Aorta (tissue), 5 donors: Measurements from ENCODE around the gene SCN3A. TPM values are rescaled to one million over a fixed set of nuclear protein-coding genes. Genes with fewer than 3 reads are reported as not detected.
A peak's percentile ranks its signal among the peaks of the same experiment; 100 is the strongest.

Experiments
- ATAC-seq: fragments of 200-7000 bp; cut with Tn5 transposase; one replicate; pipeline ENCODE4 v1.9.1; 2022; ENCODE audit warnings: moderate library complexity; ENCODE audit not compliant: low FRiP score
- DNase-seq, 2 donors: peaks; one replicate each; pipeline ENCODE4 v3.0.0-alpha.2; 2020
- H3K27ac ChIP-seq, 2 donors: one replicate each; pipeline ENCODE4 v1.5.1; 2013; ENCODE audit warnings: low read length in 2 of 2, mild to moderate bottlenecking in 2 of 2, moderate library complexity in 2 of 2, control low read depth in 1 of 2, inconsistent platforms in 1 of 2, low read depth in 1 of 2
- H3K27me3 ChIP-seq, 2 donors: one replicate each; pipeline ENCODE4 v1.6.1; 2013; ENCODE audit warnings: control low read depth in 1 of 2, low read length in 1 of 2, mild to moderate bottlenecking in 1 of 2, moderate library complexity in 1 of 2; ENCODE audit not compliant: insufficient read depth in 2 of 2, control insufficient read depth in 1 of 2
- H3K36me3 ChIP-seq, 2 donors: one replicate each; pipeline ENCODE4 v1.6.1; 2013; ENCODE audit warnings: control low read depth in 1 of 2, low read length in 1 of 2, mild to moderate bottlenecking in 1 of 2; ENCODE audit not compliant: insufficient read depth in 2 of 2, control insufficient read depth in 1 of 2
- H3K4me1 ChIP-seq, 2 donors: one replicate each; pipeline ENCODE4 v1.6.1; 2013; ENCODE audit warnings: low read length in 2 of 2, control low read depth in 1 of 2, mild to moderate bottlenecking in 1 of 2, moderate library complexity in 1 of 2; ENCODE audit not compliant: insufficient read depth in 2 of 2, control insufficient read depth in 1 of 2
- H3K4me3 ChIP-seq, 2 donors: one replicate each; pipeline ENCODE4 v1.5.1; 2013; ENCODE audit warnings: low read length in 2 of 2, control low read depth in 1 of 2, mild to moderate bottlenecking in 1 of 2
- H3K9me3 ChIP-seq: one replicate; pipeline ENCODE4 v1.6.1; 2013; ENCODE audit warnings: mild to moderate bottlenecking, low read length; ENCODE audit not compliant: control insufficient read depth
- WGBS, 2 donors: extraction: QIAGEN DNeasy Blood & Tissue Kit; methylation state at CpG; one replicate each; pipeline ENCODE4 v1.1.7; 2013; 5-methylcytosine and 5-hydroxymethylcytosine counted together
- intact Hi-C, 2 donors: fragments of 100-400 bp; cut with DNase I; formaldehyde crosslinking; loops; one replicate each; pipeline versions ENCODE4 v1.14.2 to v1.15.0; 2022
- polyA plus RNA-seq, 2 donors: library from polyadenylated mRNA; stranded (reverse); fragments of 200-250 nt; gene quantifications; one replicate each; pipeline ENCODE4 v1.2.3, GENCODE V29; 2013
- total RNA-seq, 2 donors: library from RNA; stranded (reverse); fragmentation: NEBNext Ultra II Directional; extraction: Animal tissue kit (Norgen Biotek cat#: 25700); gene quantifications; one replicate each; pipeline ENCODE4 v1.2.1, GENCODE V29; 2021
- donor health status: healthy with polysubstance abuse.
- donor health status: Bipolar disorder and iron deficiency.
- donor health status: DM: no; HTN: no; CAD: no.
- donor health status: DM: no; HTN: no; CAD: no.
- donor health status: DM: yes; HTN: yes; CAD: no.

Gene SCN3A
- total and polyA plus RNA-seq, 4 donors = 0.08 to 19.3 (median 1.4) TPM

DNA sequence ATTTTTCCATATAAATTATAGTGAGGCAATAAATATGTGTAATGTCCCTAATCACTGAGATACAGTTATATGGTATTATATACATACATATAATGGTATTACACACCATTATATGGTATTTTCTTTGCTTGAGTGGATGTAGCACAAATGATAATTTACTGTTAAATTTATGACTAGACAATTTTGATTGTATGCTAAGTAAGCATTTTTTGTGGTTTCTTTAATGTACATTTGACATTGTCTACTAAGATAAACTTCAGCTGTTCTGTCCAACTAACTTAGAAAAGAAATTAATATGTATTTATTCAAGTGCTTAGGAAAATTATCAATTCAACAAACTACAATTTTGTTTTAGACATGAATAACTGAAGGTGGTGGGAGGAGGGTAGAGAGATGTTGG, 122.6 kb downstream of the SCN3A start:
- DNase-seq = no peak
- H3K36me3 ChIP-seq = no peaks in the 10 kb centered on the region
- H3K4me3 ChIP-seq = no peak overlapping the region
- intact Hi-C loops = no loop called here
- no peak overlapping the region for H3K27ac ChIP-seq
- no peaks in the 10 kb centered on the region for H3K4me1 ChIP-seq
- ATAC-seq = no peak
- peaks cover 1% of the 10 kb centered on the region for H3K9me3 ChIP-seq
- no peaks in the 10 kb centered on the region for H3K27me3 ChIP-seq

GRCh38 chr2:165079432-165079831, 124.4 kb downstream of the SCN3A start:
- H3K27ac ChIP-seq = no peak overlapping the region
- no peaks in the 10 kb centered on the region for H3K27me3 ChIP-seq
- H3K4me3 ChIP-seq = no peak overlapping the region
- ATAC-seq (no peak), DNase-seq (no peak)
- H3K9me3 ChIP-seq = peaks cover 7% of the 10 kb centered on the region
- intact Hi-C loops = no loop called here
- H3K36me3 ChIP-seq = no peaks in the 10 kb centered on the region
- 71 to 73% methylated on average over 4 of the region's 4 CpGs for whole genome bisulfite sequencing, 2 donors
- no peaks in the 10 kb centered on the region for H3K4me1 ChIP-seq

GRCh38 chr2:165078913-165079312, 124.9 kb downstream of the SCN3A start:
- Histone ChIP-seq H3K36me3 (no peaks in the 10 kb centered on the region), H3K27me3 (no peaks in the 10 kb centered on the region), H3K4me3 (no peak overlapping the region), H3K4me1 (no peaks in the 10 kb centered on the region), H3K9me3 (peaks cover 7% of the 10 kb centered on the region), H3K27ac (no peak overlapping the region)
- DNase-seq (no peak), ATAC-seq (no peak)
- intact Hi-C loops = no loop called here

GRCh38 chr2:165074884-165075283, 129.0 kb downstream of the SCN3A start:
- no peak overlapping the region for H3K27ac ChIP-seq
- H3K4me3 ChIP-seq = no peak overlapping the region
- no peaks in the 10 kb centered on the region for H3K27me3 ChIP-seq
- intact Hi-C loops = no loop called here
- H3K9me3 ChIP-seq = peaks cover 7% of the 10 kb centered on the region
- ATAC-seq (no peak), DNase-seq (no peak)
- H3K4me1 ChIP-seq = no peaks in the 10 kb centered on the region
- no peaks in the 10 kb centered on the region for H3K36me3 ChIP-seq

DNA sequence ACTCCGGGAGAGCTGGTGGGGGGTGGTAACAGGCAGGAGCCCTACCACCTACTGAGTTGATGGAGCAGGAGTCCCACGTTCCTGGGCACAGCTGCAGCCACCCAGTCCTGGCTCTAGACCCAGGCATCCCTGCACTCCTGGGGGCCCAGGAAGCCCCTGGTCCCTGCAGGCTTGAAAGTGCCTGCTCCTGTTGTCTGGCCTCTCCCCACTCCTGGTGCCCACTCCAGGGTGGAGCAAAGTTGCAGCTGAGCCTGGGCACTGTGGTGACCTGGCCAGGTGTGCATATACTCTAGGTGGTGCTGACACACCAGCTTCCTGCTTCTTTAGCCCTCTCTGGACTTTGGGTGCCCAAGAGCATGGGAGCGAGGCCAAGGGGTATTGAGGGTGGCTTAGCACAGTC, 129.5 kb downstream of the SCN3A start:
- no peak overlapping the region for H3K27ac ChIP-seq
- DNase-seq (no peak), ATAC-seq (peak; percentile 26)
- 63 to 85% methylated on average over 3 of the region's 3 CpGs for WGBS, 2 donors
- H3K9me3 ChIP-seq = peaks cover 7% of the 10 kb centered on the region
- H3K27me3 ChIP-seq = no peaks in the 10 kb centered on the region
- intact Hi-C loops = no loop called here
- no peaks in the 10 kb centered on the region for H3K36me3 ChIP-seq
- H3K4me1 ChIP-seq = no peaks in the 10 kb centered on the region
- no peak overlapping the region for H3K4me3 ChIP-seq

DNA sequence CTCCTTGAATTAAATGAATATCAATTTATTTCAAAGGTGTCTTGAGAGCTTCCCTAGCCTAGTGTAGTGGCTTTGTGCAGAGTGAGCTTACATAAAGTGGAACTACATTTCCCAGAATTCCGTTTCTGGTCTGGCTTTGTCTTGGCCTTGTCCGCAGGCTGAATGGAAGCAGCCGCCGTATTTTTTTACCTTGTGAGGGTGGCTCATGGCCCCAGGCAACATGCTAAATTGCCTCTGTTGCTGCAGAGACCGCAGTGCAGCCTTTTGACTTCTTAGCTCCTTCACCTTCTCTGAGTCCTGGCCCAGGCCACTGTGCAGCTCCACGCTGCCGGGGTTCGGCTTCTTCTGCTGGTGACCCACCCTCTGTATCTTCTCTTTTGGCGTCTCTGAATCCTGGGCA, 133.8 kb downstream of the SCN3A start:
- H3K4me3 ChIP-seq = no peak overlapping the region
- H3K27ac ChIP-seq = no peak overlapping the region
- ATAC-seq (no peak), DNase-seq (no peak)
- H3K27me3 ChIP-seq = no peaks in the 10 kb centered on the region
- intact Hi-C loops = no loop called here
- H3K36me3 ChIP-seq = no peaks in the 10 kb centered on the region
- no peaks in the 10 kb centered on the region for H3K4me1 ChIP-seq
- H3K9me3 ChIP-seq = peaks cover 6% of the 10 kb centered on the region
- WGBS, 2 donors = 68 to 74% methylated on average over 9 of the region's 9 CpGs

DNA sequence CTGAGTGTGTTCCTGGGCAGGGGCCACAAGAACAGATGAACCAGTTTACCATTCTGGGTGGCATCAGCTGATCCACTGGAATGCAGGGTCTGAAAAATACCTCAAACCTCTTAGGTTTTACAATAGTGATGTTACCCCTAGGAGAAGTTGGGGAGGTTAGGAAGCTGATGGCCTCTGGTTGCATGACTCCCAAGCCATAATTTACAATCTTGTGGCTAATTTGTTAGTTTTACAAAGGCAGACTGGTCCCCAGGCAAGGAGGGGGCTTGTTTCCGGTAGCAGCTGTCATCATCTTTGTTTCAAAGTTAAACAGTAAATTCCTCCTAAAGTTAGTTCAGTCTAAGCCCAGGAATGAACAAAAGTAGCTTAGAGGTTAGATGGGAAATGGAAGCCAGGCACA, 134.7 kb downstream of the SCN3A start:
- Histone ChIP-seq H3K27ac (no peak overlapping the region), H3K4me1 (no peaks in the 10 kb centered on the region), H3K4me3 (no peak overlapping the region), H3K9me3 (no peaks in the 10 kb centered on the region), H3K36me3 (no peaks in the 10 kb centered on the region), H3K27me3 (no peaks in the 10 kb centered on the region)
- ATAC-seq = no peak
- WGBS, 2 donors = 21 to 27% methylated on average over 1 of the region's 1 CpG
- intact Hi-C loops = no loop called here
- no peak for DNase-seq

GRCh38 chr2:165068487-165068757, 135.4 kb downstream of the SCN3A start:
- Histone ChIP-seq H3K36me3 (no peaks in the 10 kb centered on the region), H3K4me3 (no peak overlapping the region), H3K27me3 (no peaks in the 10 kb centered on the region), H3K27ac (no peak overlapping the region), H3K4me1 (no peaks in the 10 kb centered on the region), H3K9me3 (no peaks in the 10 kb centered on the region)
- DNase-seq (no peak), ATAC-seq (no peak)
- intact Hi-C loops = no loop called here

DNA sequence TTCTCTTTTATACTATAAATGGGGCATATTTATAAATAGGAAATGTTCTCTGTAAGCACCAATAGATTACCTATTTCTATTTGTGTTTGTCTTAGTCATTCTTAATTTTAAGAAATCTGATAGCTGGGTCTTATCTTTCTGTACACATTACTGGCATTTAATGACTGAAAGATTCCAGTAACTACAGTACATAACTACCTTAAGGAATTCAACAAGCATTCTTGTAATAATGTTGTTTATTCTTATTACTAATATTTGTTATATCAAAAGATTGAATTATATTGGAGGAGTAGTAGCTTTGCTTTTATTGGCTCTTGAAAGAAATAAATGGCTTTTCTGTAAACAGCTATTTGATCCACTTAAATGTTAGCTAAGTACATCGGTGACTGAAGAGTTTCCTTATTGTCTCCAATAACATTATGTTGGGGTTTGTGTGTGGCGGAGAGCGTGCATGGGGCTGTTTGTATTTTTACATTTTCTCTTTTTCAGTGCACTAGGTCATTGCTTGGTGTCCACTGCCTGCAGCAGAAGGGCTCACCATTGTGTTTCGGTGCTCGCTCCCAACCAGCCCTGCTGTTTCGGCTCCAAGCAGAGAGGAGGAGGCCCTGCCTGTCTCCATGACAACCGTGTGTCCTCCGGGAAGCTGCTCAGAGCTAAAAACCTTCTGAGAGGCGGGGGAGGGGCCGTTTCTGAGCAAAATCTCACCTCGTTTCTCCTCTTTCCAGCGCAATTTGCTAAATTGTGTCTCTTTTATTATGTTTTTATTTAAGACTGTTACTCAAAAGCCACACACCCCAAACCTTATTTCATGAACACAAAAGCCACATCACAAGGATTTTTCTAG, 136.0 kb downstream of the SCN3A start:
- no peaks in the 10 kb centered on the region for H3K9me3 ChIP-seq

More for the DNA sequence above, 136.0 kb downstream of the SCN3A start:
- DNase-seq (peak in 1 of 2 donors; percentile 76), ATAC-seq (no peak)
- Histone ChIP-seq H3K36me3 (no peaks in the 10 kb centered on the region), H3K27me3 (no peaks in the 10 kb centered on the region), H3K4me3 (no peak overlapping the region), H3K27ac (no peak overlapping the region), H3K4me1 (no peaks in the 10 kb centered on the region)
- WGBS, 2 donors = 4 to 8% methylated on average over 12 of the region's 12 CpGs
- intact Hi-C loops = no loop called here
